Measurements from ENCODE around the gene CPEB3.

DNA sequence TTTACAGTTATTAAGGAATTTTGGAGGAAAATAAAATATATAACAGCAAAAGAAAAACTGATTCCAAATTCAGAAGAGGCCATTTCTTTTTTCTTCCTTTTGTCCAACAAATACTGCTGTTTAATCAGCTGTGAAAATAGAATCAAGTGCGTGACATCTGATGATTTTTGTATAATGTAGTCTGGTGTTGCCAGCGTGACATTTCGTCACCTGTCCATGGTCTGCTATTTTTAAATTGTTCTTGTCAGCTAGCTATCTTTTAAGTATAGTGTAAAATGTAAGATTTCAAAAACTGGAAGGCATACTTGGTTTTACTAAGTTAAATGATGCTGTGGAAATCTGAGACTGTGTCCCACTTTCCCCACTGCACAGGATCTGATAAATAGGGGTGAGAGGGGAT, 105.9 kb downstream of the CPEB3 start:
- TF ChIP-seq, protein P1, sequence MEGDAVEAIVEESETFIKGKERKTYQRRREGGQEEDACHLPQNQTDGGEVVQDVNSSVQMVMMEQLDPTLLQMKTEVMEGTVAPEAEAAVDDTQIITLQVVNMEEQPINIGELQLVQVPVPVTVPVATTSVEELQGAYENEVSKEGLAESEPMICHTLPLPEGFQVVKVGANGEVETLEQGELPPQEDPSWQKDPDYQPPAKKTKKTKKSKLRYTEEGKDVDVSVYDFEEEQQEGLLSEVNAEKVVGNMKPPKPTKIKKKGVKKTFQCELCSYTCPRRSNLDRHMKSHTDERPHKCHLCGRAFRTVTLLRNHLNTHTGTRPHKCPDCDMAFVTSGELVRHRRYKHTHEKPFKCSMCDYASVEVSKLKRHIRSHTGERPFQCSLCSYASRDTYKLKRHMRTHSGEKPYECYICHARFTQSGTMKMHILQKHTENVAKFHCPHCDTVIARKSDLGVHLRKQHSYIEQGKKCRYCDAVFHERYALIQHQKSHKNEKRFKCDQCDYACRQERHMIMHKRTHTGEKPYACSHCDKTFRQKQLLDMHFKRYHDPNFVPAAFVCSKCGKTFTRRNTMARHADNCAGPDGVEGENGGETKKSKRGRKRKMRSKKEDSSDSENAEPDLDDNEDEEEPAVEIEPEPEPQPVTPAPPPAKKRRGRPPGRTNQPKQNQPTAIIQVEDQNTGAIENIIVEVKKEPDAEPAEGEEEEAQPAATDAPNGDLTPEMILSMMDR (IDR thresholded peaks at IDR 0.05) = no peak
- no peak for TF ChIP-seq POLR2A (IDR thresholded peaks at IDR 0.05)
